ENCODE measurements around the gene TMEM40. TPM values are rescaled to one million over a fixed set of nuclear protein-coding genes. Genes with fewer than 3 reads are reported as not detected.
"Not testable (repeated sequence)": the region's sequence is repeated elsewhere in the genome, so short reads cannot be mapped to it uniquely, and the experiment has no call there.

TMEM40 gene
- total RNA-seq, 2 experiments from 2014 or later = not detected

GRCh38 chr3:12734960-12735359, 24.1 kb downstream of the TMEM40 start:
- no peaks in the 10 kb centered on the region for H3K9me3 Mint-ChIP-seq (ENCODE audit: low read depth)
- H3K27me3 Mint-ChIP-seq = no peaks in the 10 kb centered on the region
- CTCF ChIA-PET = interaction anchor here (0.6 kb wide), 1 partner anchor 65 kb away, joined by 3 read pairs; no protein-coding TSS in a partner anchor

GRCh38 chr3:12733566-12733965, 25.5 kb downstream of the TMEM40 start:
- Mint-ChIP-seq H3K27ac (no peak overlapping the region), H3K4me3 (no peak overlapping the region), H3K9me3 (ENCODE audit: low read depth) (no peaks in the 10 kb centered on the region), H3K27me3 (no peaks in the 10 kb centered on the region), H3K36me3 (no peaks in the 10 kb centered on the region), H3K4me1 (no peaks in the 10 kb centered on the region)
- CTCF ChIA-PET = interaction anchor here (0.7 kb wide), 1 partner anchor 763 kb away, joined by 3 read pairs; no protein-coding TSS in a partner anchor
- DNase-seq = no peak
- no peak for ATAC-seq

More at GRCh38 chr3:12734960-12735359, 24.1 kb downstream of the TMEM40 start:
- Mint-ChIP-seq H3K27ac (no peak overlapping the region), H3K4me1 (no peaks in the 10 kb centered on the region), H3K36me3 (no peaks in the 10 kb centered on the region), H3K4me3 (no peak overlapping the region)
- ATAC-seq = no peak
- DNase-seq = no peak

- no peaks in the 10 kb centered on the region for H3K27me3 Mint-ChIP-seq
- no peaks in the 10 kb centered on the region for H3K36me3 Mint-ChIP-seq
- DNase-seq (no peak), ATAC-seq (no peak)
- CTCF ChIA-PET = no interaction called here
- H3K9me3 Mint-ChIP-seq (ENCODE audit: low read depth) = no peaks in the 10 kb centered on the region
- no peak overlapping the region for H3K27ac Mint-ChIP-seq
- H3K4me1 Mint-ChIP-seq = no peaks in the 10 kb centered on the region
- no peak overlapping the region for H3K4me3 Mint-ChIP-seq
Measured at GRCh38 chr3:12730506-12731242, 28.4 kb downstream of the TMEM40 start.

GRCh38 chr3:12729051-12729651, 29.9 kb downstream of the TMEM40 start:
- H3K27ac Mint-ChIP-seq = no peak overlapping the region
- H3K36me3 Mint-ChIP-seq = no peaks in the 10 kb centered on the region
- DNase-seq (no peak), ATAC-seq (no peak)
- H3K27me3 Mint-ChIP-seq = peaks cover 4% of the 10 kb centered on the region
- no peaks in the 10 kb centered on the region for H3K9me3 Mint-ChIP-seq (ENCODE audit: low read depth)
- H3K4me1 Mint-ChIP-seq = peaks cover 5% of the 10 kb centered on the region
- H3K4me3 Mint-ChIP-seq = no peak overlapping the region
- CTCF ChIA-PET = interaction anchor here (2.0 kb wide), 1 partner anchor 9 kb away, joined by 7 read pairs; no protein-coding TSS in a partner anchor

- H3K4me1 Mint-ChIP-seq = peaks cover 5% of the 10 kb centered on the region
- no peak overlapping the region for H3K4me3 Mint-ChIP-seq
- CTCF ChIA-PET = interaction anchor here (2.0 kb wide), 1 partner anchor 8 kb away, joined by 7 read pairs; no protein-coding TSS in a partner anchor
- no peaks in the 10 kb centered on the region for H3K9me3 Mint-ChIP-seq (ENCODE audit: low read depth)
- no peaks in the 10 kb centered on the region for H3K36me3 Mint-ChIP-seq
- no peak overlapping the region for H3K27ac Mint-ChIP-seq
- ATAC-seq = no peak
- peaks cover 4% of the 10 kb centered on the region for H3K27me3 Mint-ChIP-seq
- DNase-seq = no peak
Measured at GRCh38 chr3:12727937-12728336, 31.1 kb downstream of the TMEM40 start.

- no peaks in the 10 kb centered on the region for H3K9me3 Mint-ChIP-seq (ENCODE audit: low read depth)
- no peaks in the 10 kb centered on the region for H3K36me3 Mint-ChIP-seq
- no peak overlapping the region for H3K27ac Mint-ChIP-seq
- CTCF ChIA-PET = no interaction called here
- H3K4me1 Mint-ChIP-seq = peaks cover 5% of the 10 kb centered on the region
- H3K4me3 Mint-ChIP-seq = no peak overlapping the region
- H3K27me3 Mint-ChIP-seq = peaks cover 4% of the 10 kb centered on the region
- no peak for DNase-seq
- no peak for ATAC-seq
Measured at GRCh38 chr3:12727481-12727880, 31.6 kb downstream of the TMEM40 start.

- CTCF ChIA-PET = no interaction called here
- Mint-ChIP-seq H3K27me3 (peaks cover 4% of the 10 kb centered on the region), H3K9me3 (ENCODE audit: low read depth) (no peaks in the 10 kb centered on the region)
Measured at GRCh38 chr3:12725436-12725835, 33.6 kb downstream of the TMEM40 start.

GRCh38 chr3:12724794-12725193, 34.3 kb downstream of the TMEM40 start:
- CTCF ChIA-PET = no interaction called here
- peaks cover 10% of the 10 kb centered on the region for H3K4me1 Mint-ChIP-seq

More at GRCh38 chr3:12725436-12725835, 33.6 kb downstream of the TMEM40 start:
- ATAC-seq = no peak
- no peak for DNase-seq
- Mint-ChIP-seq H3K36me3 (no peaks in the 10 kb centered on the region), H3K27ac (no peak overlapping the region), H3K4me1 (peaks cover 5% of the 10 kb centered on the region), H3K4me3 (no peak overlapping the region)

GRCh38 chr3:12723362-12723761, 35.7 kb downstream of the TMEM40 start:
- H3K27ac Mint-ChIP-seq; H3K9me3 Mint-ChIP-seq (ENCODE audit: low read depth): not testable (repeated sequence)

More at GRCh38 chr3:12724794-12725193, 34.3 kb downstream of the TMEM40 start:
- Mint-ChIP-seq H3K36me3 (no peaks in the 10 kb centered on the region), H3K9me3 (ENCODE audit: low read depth) (no peaks in the 10 kb centered on the region), H3K27ac (no peak overlapping the region), H3K4me3 (no peak overlapping the region), H3K27me3 (peaks cover 8% of the 10 kb centered on the region)
- ATAC-seq (no peak), DNase-seq (no peak)

GRCh38 chr3:12722226-12722625, 36.8 kb downstream of the TMEM40 start:
- CTCF ChIA-PET = interaction anchor here (1.3 kb wide), 1 partner anchor 29 kb away, joined by 3 read pairs; no protein-coding TSS in a partner anchor
- Mint-ChIP-seq H3K4me3 (no peak overlapping the region), H3K27ac (no peak overlapping the region)

More at GRCh38 chr3:12723362-12723761, 35.7 kb downstream of the TMEM40 start:
- H3K36me3 Mint-ChIP-seq, CTCF ChIA-PET, DNase-seq, H3K4me3 Mint-ChIP-seq, H3K27me3 Mint-ChIP-seq, ATAC-seq: not testable (repeated sequence)
- H3K4me1 Mint-ChIP-seq = peaks cover 14% of the 10 kb centered on the region

GRCh38 chr3:12719984-12720898, 38.8 kb downstream of the TMEM40 start:
- peaks cover 8% of the 10 kb centered on the region for H3K27me3 Mint-ChIP-seq
- no peaks in the 10 kb centered on the region for H3K36me3 Mint-ChIP-seq
- H3K4me1 Mint-ChIP-seq = peaks cover 15% of the 10 kb centered on the region
- ATAC-seq (peak; percentile 91), DNase-seq (peak; percentile 84)
- H3K9me3 Mint-ChIP-seq (ENCODE audit: low read depth) = no peaks in the 10 kb centered on the region
- H3K27ac Mint-ChIP-seq = no peak overlapping the region
- CTCF ChIA-PET = interaction anchor here (0.5 to 6.8 kb wide), 13 partner anchors 9 to 1882 kb away, joined by 3 to 27 read pairs (median 4); partner anchors contain the start of gene TSEN2
- H3K4me3 Mint-ChIP-seq = peak overlapping the region; percentile 15

More at GRCh38 chr3:12722226-12722625, 36.8 kb downstream of the TMEM40 start:
- Mint-ChIP-seq H3K36me3 (no peaks in the 10 kb centered on the region), H3K9me3 (ENCODE audit: low read depth) (no peaks in the 10 kb centered on the region), H3K4me1 (peaks cover 14% of the 10 kb centered on the region), H3K27me3 (peaks cover 8% of the 10 kb centered on the region)
- DNase-seq = no peak
- no peak for ATAC-seq

- CTCF ChIA-PET = interaction anchor here (0.5 to 6.8 kb wide), 13 partner anchors 10 to 1883 kb away, joined by 3 to 27 read pairs (median 4); partner anchors contain the start of gene TSEN2
- peaks cover 12% of the 10 kb centered on the region for H3K4me1 Mint-ChIP-seq
- DNase-seq (no peak), ATAC-seq (no peak)
- H3K27ac Mint-ChIP-seq = no peak overlapping the region
- H3K36me3 Mint-ChIP-seq = no peaks in the 10 kb centered on the region
- peak overlapping the region; percentile 15 for H3K4me3 Mint-ChIP-seq
- peaks cover 5% of the 10 kb centered on the region for H3K27me3 Mint-ChIP-seq
- no peaks in the 10 kb centered on the region for H3K9me3 Mint-ChIP-seq (ENCODE audit: low read depth)
Measured at GRCh38 chr3:12719541-12719940, 39.5 kb downstream of the TMEM40 start.
